8988T (cell line): ENCODE results near the gene SAMD15.
A peak's percentile ranks its signal among the peaks of the same experiment; 100 is the strongest.
"Not testable (repeated sequence)": the region's sequence is repeated elsewhere in the genome, so short reads cannot be mapped to it uniquely, and the experiment has no call there.

Source experiments
- DNase-seq: peaks from one replicate; pipeline ENCODE4 v3.0.0; 2011

SAMD15 gene

DNA sequence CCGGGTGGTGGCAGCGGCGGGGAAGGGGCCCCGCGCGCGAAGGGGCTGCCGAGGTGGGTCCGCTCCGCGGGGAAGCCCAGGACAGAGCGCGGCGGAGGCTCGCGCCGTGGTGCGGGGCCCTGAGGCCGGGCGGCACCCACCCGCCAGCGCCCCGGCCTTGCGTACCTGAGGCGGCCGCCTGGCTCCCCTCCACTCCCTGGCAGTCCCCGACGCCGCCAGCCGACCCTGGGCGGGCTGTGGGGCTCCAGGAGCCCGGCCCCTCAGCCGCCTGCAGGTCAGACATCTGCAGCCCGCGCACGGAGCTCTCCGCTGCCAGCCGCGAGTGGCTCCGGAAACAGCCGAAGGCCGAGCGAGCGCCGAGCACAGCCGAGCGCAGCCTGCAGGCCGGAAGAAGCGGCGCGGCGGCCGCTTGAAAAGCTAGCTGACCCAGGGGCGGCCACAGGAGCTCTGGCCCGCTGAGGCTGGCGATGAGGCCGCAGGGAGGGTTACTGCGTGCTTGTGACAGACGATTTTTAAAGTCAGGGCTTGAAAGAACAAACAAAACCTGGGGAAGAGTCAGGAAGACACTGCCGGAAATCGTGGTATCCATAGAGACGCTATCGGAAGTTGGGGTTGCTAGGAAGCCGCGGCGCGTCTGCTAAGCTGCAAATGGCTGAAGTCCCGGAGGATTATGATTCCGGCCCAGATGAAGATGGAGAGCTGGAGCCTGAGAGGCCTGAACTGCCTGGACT, at the start of gene SAMD15, which contains the start of gene TMED8:
Gene SAMD15, plus strand, starts transcription at position 609 of the 731 bp plus-strand sequence. Its CDS starts 40 bp downstream, at position 649.
Gene TMED8, minus strand, starts transcription at position 324 of the 731 bp plus-strand sequence. Its CDS starts 41 bp downstream, at position 283.
- DNase-seq: peak; percentile 79

DNA sequence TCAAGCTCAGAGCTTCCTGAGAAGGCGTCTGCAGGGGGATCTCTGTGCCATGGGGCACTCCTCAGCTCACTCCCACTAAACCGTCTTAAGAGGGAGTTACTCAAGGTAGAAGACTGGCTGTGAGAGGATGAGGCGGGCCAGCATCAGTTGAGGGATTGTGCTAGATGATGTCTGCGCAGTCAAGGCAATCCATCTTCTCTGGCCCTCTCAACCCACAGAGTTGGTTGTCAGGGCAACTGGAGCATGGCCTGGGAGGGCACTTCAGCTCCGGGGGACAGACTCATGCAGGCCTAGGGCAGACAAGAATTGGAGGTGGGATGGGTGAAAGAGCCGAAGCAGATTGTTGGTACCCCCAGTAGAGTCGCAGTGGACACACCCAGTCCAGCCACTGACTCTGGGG, 47.3 kb upstream of the SAMD15 start:
- no peak for DNase-seq

DNA sequence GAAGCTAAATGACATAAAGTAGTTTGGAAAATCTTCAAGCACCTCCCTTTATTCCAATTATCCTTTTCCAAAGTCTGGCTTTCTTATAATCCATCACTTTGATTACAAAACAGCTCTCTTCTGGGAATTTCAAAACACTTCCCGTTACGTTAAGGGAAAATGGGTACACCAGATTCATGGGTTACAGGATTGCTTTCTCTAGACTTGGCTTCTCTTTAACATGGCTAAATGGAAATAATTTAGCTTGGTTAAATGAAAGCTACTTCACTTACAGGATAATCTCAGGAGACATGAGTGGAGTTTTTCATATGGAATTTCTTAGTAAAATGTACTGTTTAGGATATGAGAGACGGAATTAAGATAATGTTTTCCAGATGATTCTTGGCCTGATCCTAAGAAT, 41.6 kb upstream of the SAMD15 start:
- no peak for DNase-seq

DNA sequence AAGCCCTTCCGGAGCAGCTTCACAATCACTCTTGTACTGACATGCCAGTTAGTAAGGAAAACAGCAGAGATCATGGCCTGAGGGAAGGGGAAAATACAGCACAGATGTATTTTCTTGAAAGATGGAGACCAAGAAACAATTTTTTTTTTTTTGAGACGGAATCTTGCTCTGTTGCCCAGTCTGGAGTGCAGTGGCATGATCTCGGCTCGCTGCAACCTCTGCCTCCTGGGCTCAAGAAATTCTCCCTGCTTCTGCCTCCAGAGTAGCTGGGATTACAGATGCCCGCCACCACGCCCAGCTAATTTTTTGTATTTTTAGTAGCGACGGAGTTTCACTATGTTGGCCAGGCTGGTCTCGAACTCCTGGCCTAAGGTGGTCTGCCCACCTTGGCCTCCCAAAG, 39.9 kb upstream of the SAMD15 start:
- DNase-seq: not testable (repeated sequence)

DNA sequence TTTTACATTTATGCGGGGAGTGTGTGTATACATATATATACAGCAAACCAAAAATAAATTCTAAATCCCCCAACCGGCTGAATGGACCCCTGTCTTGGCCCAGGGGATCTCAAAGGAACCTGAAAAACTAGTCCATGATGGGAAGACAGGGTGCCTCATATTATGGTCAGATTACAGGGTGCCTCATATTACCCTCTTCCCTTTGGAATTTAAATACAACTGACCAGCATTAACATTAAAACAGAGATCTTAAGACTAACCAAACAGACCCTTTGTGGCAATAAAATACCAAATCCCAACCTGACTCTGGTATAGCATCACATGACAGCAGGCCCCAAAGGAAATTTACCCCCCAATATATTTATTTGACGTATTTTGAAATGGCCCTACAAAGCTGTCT, 39.3 kb upstream of the SAMD15 start:
- DNase-seq: no peak

DNA sequence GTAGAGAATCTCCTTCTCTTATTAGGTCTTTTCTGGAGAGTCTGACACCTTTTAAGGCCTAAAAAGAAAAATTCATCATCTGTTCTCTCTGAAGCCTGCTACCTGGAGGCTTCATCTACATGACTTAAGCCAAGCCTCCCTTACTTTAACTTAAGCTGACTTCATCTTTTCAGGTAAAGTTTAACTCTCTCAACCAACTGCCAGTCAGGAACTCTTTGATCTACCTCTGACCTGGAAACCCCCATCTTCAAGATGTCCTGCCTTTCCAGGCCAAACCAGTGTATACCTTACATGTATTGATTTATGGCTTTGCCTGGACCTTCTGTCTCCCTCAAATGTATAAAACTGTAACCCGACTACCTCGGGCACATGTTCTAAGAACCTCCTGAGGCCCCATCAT, 38.9 kb upstream of the SAMD15 start:
- DNase-seq: no peak

DNA sequence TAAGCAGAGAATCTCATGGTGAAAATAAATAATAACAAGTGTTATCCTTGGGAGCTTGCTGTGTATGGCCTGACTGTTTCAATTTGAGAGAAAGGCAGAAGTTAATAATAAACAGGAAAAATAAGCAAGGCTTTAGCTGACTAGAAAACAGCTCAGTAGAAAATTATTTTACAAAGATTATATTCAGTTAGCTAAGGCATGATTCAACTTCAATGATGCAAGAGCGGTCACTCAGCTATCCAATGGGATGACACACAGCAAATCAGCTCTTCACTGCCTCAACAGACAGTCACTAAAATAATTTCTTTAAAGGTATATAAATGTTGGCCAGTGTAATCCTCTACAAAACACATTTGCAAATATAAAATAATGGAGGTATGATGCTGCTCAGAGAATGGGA, 37.8 kb upstream of the SAMD15 start:
- DNase-seq: no peak

DNA sequence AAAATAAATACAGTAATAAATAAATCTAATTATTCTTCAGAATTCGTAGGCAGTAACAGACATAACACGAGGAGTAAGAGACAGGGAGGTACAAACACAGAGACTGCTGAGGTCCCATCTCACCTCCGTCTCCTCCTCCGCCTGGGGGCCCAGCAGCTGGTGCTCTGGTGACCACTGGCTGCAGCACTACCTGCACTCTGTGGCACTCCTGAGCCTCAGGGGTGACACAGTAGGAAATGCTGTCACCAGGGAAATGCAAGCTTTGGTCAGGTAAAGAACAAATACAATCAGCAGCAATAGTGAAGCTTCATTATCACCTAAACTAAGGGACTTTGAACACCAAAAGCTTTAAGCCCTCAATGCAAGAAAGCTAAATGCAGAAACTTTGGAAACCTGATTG, 36.8 kb upstream of the SAMD15 start:
- no peak for DNase-seq

DNA sequence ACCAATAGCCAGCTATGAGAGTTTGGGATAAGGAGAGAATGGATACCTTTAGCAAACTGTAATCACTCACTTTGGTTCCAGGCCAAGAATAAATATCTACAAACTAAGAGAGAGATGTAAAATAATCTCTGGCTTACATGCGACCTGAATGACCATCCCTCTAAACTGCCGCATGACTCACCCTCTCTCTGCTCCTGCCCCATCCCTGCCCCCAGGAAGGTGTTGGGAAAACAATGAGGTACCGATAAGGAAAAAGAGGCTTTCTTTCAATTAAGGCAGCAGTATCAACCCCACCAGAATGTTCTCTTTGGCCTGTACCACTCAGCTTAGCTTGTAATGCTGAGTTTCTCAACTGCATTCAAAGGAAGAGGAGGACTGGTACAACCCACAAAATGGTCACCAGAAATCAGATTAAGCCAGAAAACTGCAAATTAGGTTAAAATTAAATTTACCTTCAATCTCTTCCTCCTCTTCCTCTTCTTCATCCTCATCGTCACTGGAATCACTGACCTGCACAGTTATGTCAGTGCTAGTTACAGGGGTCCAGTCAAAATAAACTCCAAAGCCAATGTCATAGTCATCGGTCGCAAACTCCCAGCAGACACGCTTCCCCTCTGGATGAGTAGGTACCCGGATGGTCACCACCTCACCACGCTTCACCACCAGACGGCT, 34.3 kb upstream of the SAMD15 start:
- no peak for DNase-seq

DNA sequence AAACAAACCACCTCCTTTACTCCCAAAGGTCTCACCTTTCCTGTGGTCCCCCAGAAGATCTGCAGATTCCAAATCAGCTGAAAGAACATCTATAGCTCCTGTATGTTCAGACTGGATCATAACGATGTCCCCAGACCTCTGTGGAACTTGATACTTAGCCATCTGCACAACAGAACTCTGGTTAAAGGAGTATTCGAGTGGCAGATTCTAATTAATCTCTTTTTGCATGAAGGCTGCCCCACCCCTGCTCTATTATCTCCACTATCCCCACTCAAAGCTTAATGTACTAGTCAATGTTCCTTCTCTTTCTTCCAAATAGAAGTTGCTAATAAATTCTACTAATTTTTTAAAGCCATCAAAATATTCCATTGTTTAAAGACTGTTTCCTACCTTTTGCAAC, 33.5 kb upstream of the SAMD15 start:
- no peak for DNase-seq

DNA sequence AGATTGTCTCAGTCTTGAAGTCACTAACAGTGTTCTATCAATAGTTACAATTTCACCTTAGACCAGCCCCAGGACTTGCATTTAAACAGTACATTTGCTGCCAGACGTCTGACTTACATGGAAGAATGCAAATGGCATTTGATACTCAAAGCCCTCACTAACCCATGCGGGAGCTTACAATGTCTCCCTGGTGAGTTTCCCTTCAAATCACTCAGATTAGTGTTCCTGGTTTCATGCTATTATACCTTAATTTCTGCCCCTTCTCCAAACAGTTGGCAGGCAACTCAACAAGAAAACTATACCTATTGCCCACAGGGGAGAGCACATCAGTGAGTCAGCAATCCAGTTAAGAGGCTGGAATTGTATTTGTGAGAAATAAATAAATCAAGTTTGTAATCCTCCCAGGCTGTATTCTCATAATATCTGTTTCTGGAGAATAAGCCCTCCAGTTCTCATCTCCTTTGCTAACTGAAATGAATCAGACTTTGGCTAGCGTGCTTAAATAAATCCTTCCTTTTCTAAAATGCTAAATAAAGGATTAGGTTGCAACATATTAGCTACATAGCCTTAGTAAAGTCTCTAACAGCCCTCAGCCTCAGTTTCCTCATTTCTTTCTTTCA, 32.7 kb upstream of the SAMD15 start:
- DNase-seq: no peak

DNA sequence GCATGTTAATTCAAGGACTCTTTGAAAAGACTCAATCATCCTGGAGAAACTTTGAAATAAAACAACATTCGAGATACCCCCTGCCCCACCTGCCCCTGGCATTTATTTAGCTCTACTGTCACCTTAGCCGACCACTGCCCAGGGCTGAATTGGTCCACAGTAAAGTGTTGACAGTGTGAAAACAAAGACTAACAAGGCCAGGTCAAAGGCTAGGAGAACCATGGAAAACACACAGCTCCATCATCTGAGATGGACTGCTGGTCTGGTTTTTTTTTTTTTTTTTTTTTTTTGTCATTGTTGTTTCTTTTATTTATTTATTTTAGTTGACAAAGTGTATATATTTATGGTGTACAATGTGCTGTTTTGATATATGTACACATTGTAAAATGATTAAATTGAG, 30.7 kb upstream of the SAMD15 start:
- DNase-seq: no peak

DNA sequence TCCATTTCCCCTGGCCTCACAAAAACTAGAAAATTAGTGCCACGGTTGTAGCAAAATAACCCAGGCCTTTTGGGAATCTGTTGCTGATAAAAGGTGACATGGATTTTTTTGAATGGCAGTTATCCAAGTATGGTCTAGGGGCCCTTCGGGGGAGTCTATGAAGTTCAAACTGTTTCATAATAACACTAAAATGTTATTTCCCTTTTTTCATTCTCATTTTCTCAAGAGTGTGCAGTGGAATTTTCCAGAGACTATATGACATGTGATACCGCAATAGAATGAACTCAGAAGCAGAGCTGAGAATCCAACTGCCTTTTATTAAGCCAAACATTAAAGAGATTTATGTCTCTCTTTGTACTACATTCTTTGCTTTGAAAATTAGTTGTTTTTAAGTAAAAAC, 29.4 kb upstream of the SAMD15 start:
- no peak for DNase-seq

DNA sequence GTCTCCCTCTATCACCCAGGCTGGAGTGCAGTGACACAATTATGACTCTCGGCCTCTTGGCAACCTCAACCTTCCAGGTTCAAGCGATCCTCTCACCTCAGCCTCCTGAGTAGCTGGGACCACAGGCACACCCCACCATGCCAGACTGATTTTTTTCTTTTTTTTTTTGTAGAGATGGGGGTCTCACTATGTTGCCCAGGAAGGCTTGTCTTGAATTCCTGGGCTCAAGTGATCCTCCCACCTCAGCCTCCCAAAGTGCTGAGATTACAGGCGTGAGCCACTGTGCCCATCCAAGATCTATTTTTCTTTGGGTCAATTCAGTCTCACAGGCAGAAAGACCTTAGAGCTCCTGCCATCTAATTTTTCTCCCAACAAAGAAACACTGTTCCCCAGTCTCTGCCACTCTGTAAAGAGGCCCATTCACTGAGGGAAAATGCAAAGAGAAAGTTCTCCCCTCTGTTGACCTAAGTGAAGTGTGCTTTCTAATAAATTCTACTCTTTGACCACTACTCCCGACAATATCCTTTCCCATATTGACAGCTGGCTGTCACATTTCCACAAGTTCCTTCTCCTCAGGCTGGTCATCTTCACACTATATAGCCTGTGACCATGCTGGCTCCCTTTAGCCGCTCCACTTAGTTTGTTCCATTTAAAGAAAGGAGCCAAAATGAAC, 23.6 kb upstream of the SAMD15 start:
- DNase-seq: no peak

DNA sequence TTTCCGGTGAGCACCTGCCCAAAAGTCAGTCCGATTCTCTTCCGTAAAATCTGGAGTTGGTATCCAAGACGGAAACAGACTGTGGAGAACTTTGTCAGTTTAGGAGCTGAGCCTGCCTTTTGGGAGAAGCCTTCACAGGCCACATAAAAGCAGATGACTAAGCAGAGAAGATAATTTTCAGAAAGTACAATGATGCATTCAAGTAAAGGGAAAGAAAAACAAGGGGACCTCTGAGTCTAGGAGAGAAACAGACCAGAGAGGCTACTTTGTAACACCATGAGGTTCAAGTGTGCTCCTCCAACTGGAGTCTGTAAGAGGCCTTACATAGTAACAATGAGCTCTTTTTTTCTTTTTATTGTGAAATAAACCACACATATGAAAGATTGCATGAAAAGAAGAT, 21.4 kb upstream of the SAMD15 start:
- no peak for DNase-seq

DNA sequence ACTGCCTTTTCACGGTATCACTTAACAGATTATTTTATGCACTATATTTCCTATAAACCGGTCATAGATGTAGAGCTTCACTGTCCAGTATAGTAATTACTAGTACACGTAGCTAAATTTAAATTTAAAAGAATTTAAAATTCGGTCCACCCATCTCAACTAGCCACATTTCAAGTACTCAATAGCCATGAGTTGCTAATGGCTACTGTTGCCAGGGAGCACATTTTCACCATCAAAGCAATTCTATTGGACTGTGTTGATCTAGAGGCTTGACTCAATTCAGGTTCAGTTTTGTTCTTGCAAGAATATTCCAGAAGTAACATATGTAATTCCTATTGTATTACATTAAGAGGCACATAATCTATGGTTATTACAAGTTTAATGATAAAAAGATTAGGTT, 20.3 kb upstream of the SAMD15 start:
- DNase-seq: no peak

DNA sequence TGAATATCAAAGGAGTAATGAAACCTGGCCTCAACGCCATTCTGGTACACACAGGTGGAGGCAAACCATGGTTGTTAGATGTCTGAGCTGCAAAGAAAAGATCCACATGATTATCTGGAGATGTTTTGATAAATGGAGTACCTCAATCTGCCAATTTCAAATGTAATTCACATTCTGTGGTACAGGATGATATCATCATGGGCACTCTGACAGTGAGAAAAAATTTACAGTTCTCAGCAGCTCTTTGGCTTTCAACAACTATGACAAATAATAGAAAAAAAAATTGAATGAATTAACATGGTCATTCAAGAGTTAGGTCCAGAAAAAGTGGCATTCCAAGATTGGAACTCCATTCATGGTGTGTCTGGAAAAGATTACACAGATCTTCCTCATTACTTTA, 17.6 kb upstream of the SAMD15 start:
- no peak for DNase-seq

DNA sequence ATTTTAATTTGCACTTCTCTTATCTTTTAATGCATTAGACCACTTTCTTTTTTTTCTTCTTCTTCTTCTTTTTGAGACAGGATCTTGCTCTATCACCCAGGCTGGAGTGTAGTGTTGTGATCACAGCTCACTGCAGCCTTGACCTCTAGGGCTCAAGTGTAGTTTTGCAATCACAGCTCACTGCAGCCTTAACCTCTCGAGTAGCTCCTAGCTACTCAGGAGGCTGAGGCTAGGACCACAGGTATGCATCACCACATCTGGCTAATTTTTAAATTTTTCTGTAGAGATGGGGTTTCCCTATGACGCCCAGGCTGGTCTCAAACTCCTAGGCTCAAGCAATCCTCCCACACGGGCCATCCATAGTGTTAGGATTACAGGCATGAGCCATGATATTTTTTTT, 13.0 kb upstream of the SAMD15 start:
- no peak for DNase-seq

DNA sequence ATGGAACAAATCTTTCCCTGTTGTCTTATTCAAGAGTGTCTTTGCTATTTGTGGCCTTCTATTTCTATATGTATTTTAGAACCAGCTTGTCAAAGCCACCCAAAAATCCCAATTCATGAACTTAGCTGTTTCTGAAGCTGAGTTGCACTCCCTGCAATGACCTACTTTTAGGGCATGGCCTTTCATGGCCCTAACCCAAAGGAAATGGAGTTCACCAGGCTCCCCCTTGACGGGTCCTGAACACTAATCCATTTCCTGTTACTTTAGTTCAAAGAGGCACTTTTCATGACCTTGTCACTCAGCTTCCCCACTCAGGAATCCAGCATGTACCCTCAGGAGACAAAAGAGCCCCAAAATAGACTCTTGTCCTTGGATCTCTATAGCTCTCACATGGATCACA, 7.9 kb upstream of the SAMD15 start:
- no peak for DNase-seq

DNA sequence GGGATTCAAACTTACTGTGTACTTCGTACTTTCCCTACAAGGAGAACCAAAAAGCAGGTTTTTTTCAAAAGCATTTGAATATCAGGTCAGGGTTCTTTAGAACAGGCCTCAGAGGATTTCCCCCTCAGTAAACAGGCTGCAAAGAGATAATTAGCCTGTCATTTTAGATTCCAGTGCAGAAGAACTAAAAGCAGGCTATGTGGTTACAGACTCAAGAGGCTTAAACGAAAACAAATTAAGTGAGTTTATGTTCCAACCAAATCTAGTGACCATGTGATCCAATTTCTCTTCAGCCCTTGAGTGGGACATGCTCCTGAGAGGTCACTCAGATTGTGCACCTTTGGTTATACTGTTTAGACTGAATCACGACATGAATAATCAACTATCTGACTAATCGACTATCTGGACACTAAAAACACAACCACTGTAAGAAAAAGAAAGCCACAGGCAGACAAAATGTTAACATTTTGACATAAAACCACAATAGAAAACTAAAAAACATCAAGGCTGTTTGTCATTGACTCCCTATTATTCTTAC, 4.8 kb upstream of the SAMD15 start:
- no peak for DNase-seq

DNA sequence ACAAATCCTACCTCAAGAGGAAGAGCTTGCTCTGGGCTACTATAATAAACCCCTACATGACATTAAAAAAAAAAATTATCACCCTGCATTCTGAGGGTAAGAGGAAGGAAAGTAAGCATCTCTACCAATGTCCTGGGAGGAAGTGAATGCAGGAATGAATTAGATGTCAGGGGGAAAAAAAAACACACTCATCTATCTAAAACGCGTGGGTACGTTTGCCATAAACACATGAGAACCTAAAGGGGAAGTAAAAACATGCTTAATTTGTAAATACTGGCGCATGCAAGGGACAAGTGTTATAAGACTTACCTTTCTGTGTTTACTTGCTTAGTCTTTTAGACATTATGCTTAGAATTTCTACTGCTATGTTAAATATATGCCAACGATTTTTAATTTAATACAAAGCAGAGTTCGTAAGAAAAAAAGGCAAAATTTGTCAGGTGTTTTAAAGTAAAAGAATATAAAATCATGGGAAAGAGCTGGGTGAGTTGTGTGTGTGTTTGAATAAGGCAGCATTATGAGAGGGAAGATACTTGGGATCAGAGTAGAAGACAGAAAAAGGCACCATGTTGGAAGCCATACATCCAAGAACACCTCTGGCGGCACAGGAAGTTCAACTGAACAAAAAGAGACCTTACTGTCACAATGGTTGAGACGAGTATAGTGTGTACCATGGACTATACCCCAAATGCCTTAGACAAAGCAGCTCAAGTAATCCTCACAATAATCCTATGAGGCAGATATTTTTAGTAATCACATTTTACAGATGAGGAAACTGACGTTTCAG, 1.8 kb upstream of the SAMD15 start:
- DNase-seq: no peak

DNA sequence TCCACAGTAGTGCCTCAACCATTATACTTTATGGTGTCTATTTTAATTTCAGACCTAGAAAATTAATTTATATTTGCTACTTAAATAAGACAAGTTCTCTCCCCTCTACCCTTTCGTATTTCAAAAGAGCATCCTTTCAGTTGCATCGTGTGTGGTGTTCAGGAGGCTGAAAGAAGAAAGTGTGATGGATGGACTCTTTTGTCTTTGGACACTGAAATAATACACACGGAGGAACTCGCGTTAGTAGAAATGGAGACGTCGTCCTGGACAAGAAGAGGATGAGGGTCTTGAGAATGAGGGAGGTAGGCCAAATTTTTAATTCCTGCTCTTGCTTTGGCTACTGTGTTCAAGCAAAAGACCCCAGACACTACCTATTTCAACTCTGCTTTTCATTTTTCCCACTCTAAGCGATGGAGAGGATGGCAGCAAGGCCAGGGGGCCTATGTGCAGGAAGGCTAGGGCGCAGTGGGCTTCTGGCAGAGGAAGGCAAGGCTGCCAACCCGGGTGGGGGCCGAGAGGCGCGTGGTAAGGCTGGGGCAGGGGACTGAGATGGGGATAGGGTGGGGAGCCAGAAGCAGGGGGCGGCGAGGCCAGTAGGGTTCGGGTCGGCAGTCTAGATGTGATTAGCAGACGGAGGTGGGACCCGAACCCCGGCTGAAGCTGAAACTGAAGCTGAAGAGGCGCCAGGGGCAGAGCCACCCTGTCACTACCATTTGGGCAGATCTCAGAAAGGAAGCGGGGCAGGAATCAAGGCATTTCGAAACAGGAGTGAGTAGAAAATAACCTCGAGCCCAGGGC, 1.0 kb upstream of the SAMD15 start:
- peak; percentile 24 for DNase-seq
